ENCODE measurements around the gene UBE3A. TPM values are rescaled to one million over a fixed set of nuclear protein-coding genes. Genes with fewer than 3 reads are reported as not detected.

Gene UBE3A
- total and polyA plus RNA-seq, 2 experiments from 2014 or later, result 85.5 to 96.7 TPM

- H3K27me3 ChIP-seq, result no peaks in the 10 kb centered on the region
- H3K27ac ChIP-seq, result no peak overlapping the region
- H4K20me1 ChIP-seq (ENCODE audit: insufficient read depth, poor library complexity, severe bottlenecking), result no peaks in the 10 kb centered on the region
- H3K36me3 ChIP-seq (replicated peaks; ENCODE audit: insufficient read depth, low read depth), result no peaks in the 10 kb centered on the region
- H3K4me2 ChIP-seq, result no peak overlapping the region
- H3K4me1 ChIP-seq (ENCODE audit: insufficient read depth), result peaks cover 14% of the 10 kb centered on the region
- TF ChIP-seq EZH2phosphoT487 (IDR thresholded peaks at IDR 0.05; ENCODE audit: low read depth, severe bottlenecking, unreplicated experiment) (no peak), EZH2 (IDR thresholded peaks at IDR 0.05; ENCODE audit: borderline replicate concordance) (no peak), CTCF (IDR thresholded peaks at IDR 0.05; ENCODE audit: poor library complexity) (no peak)
- H3K4me3 ChIP-seq, result no peak overlapping the region
- no peak overlapping the region for H2AFZ ChIP-seq
- no peaks in the 10 kb centered on the region for H3K9me3 ChIP-seq (ENCODE audit: low read depth)
- 89% methylated on average over 2 of the region's 2 CpGs for WGBS (ENCODE audit: low lambda C conversion rate, missing lambda C conversion rate)
- DNase-seq (ENCODE audit: low spot score), result no peak
- no peaks in the 10 kb centered on the region for H3K9me2 ChIP-seq (replicated peaks; ENCODE audit: insufficient read depth)
- H3K79me2 ChIP-seq, result no peaks in the 10 kb centered on the region
Observed at GRCh38 chr15:25331860-25332259, 107.0 kb downstream of the UBE3A start.

GRCh38 chr15:25331404-25331803 lies 107.4 kb downstream of the UBE3A start:
- Histone ChIP-seq H3K27ac (no peak overlapping the region), H3K4me2 (no peak overlapping the region), H2AFZ (no peak overlapping the region), H3K36me3 (replicated peaks; ENCODE audit: insufficient read depth, low read depth) (no peaks in the 10 kb centered on the region), H3K79me2 (no peaks in the 10 kb centered on the region), H3K4me3 (no peak overlapping the region), H3K9me3 (ENCODE audit: low read depth) (no peaks in the 10 kb centered on the region), H3K27me3 (no peaks in the 10 kb centered on the region), H4K20me1 (ENCODE audit: insufficient read depth, poor library complexity, severe bottlenecking) (no peaks in the 10 kb centered on the region), H3K9me2 (replicated peaks; ENCODE audit: insufficient read depth) (no peaks in the 10 kb centered on the region), H3K4me1 (ENCODE audit: insufficient read depth) (peaks cover 14% of the 10 kb centered on the region)
- 95% methylated on average over 2 of the region's 2 CpGs for WGBS (ENCODE audit: low lambda C conversion rate, missing lambda C conversion rate)
- DNase-seq (ENCODE audit: low spot score), result no peak
- no peak for TF ChIP-seq EZH2phosphoT487 (IDR thresholded peaks at IDR 0.05; ENCODE audit: low read depth, severe bottlenecking, unreplicated experiment)
- no peak for TF ChIP-seq CTCF (IDR thresholded peaks at IDR 0.05; ENCODE audit: poor library complexity)
- no peak for TF ChIP-seq EZH2 (IDR thresholded peaks at IDR 0.05; ENCODE audit: borderline replicate concordance)

GRCh38 chr15:25329696-25330095 lies 109.1 kb downstream of the UBE3A start:
- Histone ChIP-seq H3K9me3 (ENCODE audit: low read depth) (no peaks in the 10 kb centered on the region), H3K79me2 (no peaks in the 10 kb centered on the region), H3K4me2 (no peak overlapping the region), H3K27ac (no peak overlapping the region), H3K4me3 (no peak overlapping the region), H3K36me3 (replicated peaks; ENCODE audit: insufficient read depth, low read depth) (no peaks in the 10 kb centered on the region), H3K4me1 (ENCODE audit: insufficient read depth) (peaks cover 14% of the 10 kb centered on the region), H3K9me2 (replicated peaks; ENCODE audit: insufficient read depth) (no peaks in the 10 kb centered on the region), H2AFZ (no peak overlapping the region), H4K20me1 (ENCODE audit: insufficient read depth, poor library complexity, severe bottlenecking) (no peaks in the 10 kb centered on the region), H3K27me3 (no peaks in the 10 kb centered on the region)
- no peak for DNase-seq (ENCODE audit: low spot score)
- WGBS (ENCODE audit: low lambda C conversion rate, missing lambda C conversion rate), result 80% methylated on average over 2 of the region's 2 CpGs
- no peak for TF ChIP-seq CTCF (IDR thresholded peaks at IDR 0.05; ENCODE audit: poor library complexity)
- TF ChIP-seq EZH2 (IDR thresholded peaks at IDR 0.05; ENCODE audit: borderline replicate concordance), result no peak
- no peak for TF ChIP-seq EZH2phosphoT487 (IDR thresholded peaks at IDR 0.05; ENCODE audit: low read depth, severe bottlenecking, unreplicated experiment)

GRCh38 chr15:25327686-25328085 lies 111.1 kb downstream of the UBE3A start:
- Histone ChIP-seq H2AFZ (no peak overlapping the region), H3K36me3 (replicated peaks; ENCODE audit: insufficient read depth, low read depth) (no peaks in the 10 kb centered on the region), H3K4me2 (peak overlapping the region; percentile 56), H3K27ac (peak overlapping the region; percentile 85), H3K79me2 (no peaks in the 10 kb centered on the region), H3K27me3 (no peaks in the 10 kb centered on the region), H3K9me3 (ENCODE audit: low read depth) (no peaks in the 10 kb centered on the region), H3K4me3 (no peak overlapping the region), H4K20me1 (ENCODE audit: insufficient read depth, poor library complexity, severe bottlenecking) (no peaks in the 10 kb centered on the region), H3K4me1 (ENCODE audit: insufficient read depth) (peaks cover 14% of the 10 kb centered on the region), H3K9me2 (replicated peaks; ENCODE audit: insufficient read depth) (no peaks in the 10 kb centered on the region)
- no peak for TF ChIP-seq CTCF (IDR thresholded peaks at IDR 0.05; ENCODE audit: poor library complexity)
- no peak for TF ChIP-seq EZH2phosphoT487 (IDR thresholded peaks at IDR 0.05; ENCODE audit: low read depth, severe bottlenecking, unreplicated experiment)
- TF ChIP-seq EZH2 (IDR thresholded peaks at IDR 0.05; ENCODE audit: borderline replicate concordance), result no peak
- DNase-seq (ENCODE audit: low spot score), result peak; percentile 57
- WGBS (ENCODE audit: low lambda C conversion rate, missing lambda C conversion rate), result 58% methylated on average over 5 of the region's 5 CpGs
